Measurements from ENCODE around the gene MAP2K2. TPM values are rescaled to one million over a fixed set of nuclear protein-coding genes. Genes with fewer than 3 reads are reported as not detected.
A peak's percentile ranks its signal among the peaks of the same experiment; 100 is the strongest.

The MAP2K2 gene
- polyA plus RNA-seq, 2 of the 4 experiments (the other 2 are of a cell fraction), result 41.7 to 115 TPM

GRCh38 chr19:4172861-4173473 lies 49.0 kb upstream of the MAP2K2 start:
- WGBS (ENCODE audit: missing lambda C conversion rate), result 2% methylated on average over 9 of the region's 45 CpGs
- no peaks in the 10 kb centered on the region for H3K9me3 ChIP-seq
- CTCF ChIA-PET, result interaction anchor here (0.6 to 1.0 kb wide), 2 partner anchors 8 to 106 kb away, joined by 3 to 4 read pairs; no protein-coding TSS in a partner anchor
- POLR2A ChIA-PET, result no interaction called here
- no peak overlapping the region for H3K4me3 ChIP-seq
- no peak overlapping the region for H3K27ac ChIP-seq
- ATAC-seq (peak; percentile 86 to 87), DNase-seq (ENCODE audit: low read depth in 1 of 2, low spot score in 1 of 2) (peak in 1 of 2 experiments; percentile 17), FAIRE-seq (no peak)
- peaks cover 8% of the 10 kb centered on the region; the same call in 2 of the 3 replicates for H3K4me1 ChIP-seq
- peak overlapping the region; percentile 55 for H3K4me2 ChIP-seq
- no peak for TF ChIP-seq FOSB (CRISPR knock-in tag; IDR thresholded peaks at IDR 0.05)
- peak; percentile 97 for TF ChIP-seq REST (IDR thresholded peaks at IDR 0.05)

- DNase-seq (ENCODE audit: low read depth in 1 of 2, low spot score in 1 of 2) (no peak), FAIRE-seq (no peak), ATAC-seq (peak in 1 of 2 experiments; percentile 23; a peak in 1 of 6 replicates)
- ChIA-PET CTCF (interaction anchor here (0.9 kb wide), 1 partner anchor 15 kb away, joined by 3 read pairs; no protein-coding TSS in a partner anchor), POLR2A (no interaction called here)
- peaks cover 8% of the 10 kb centered on the region; the same call in 2 of the 3 replicates for H3K4me1 ChIP-seq
- H3K4me2 ChIP-seq, result no peak overlapping the region
- 20% methylated on average over 9 of the region's 22 CpGs for WGBS (ENCODE audit: missing lambda C conversion rate)
- no peaks in the 10 kb centered on the region for H3K9me3 ChIP-seq
- no peak overlapping the region for H3K27ac ChIP-seq
- H3K4me3 ChIP-seq, result no peak overlapping the region
- TF ChIP-seq PBX3 (IDR thresholded peaks at IDR 0.05) (no peak), USF2 (IDR thresholded peaks at IDR 0.05) (no peak), REST (IDR thresholded peaks at IDR 0.05) (0 out of 2 replicates have a peak, but pooled peaks have one; percentile 5)
Measured at GRCh38 chr19:4171676-4172075, 47.8 kb upstream of the MAP2K2 start.

- H3K4me3 ChIP-seq, result no peak overlapping the region
- TF ChIP-seq EP300 (IDR thresholded peaks at IDR 0.05) (no peak), JUNB (IDR thresholded peaks at IDR 0.05) (no peak), CHD4 (IDR thresholded peaks at IDR 0.05; ENCODE audit: borderline replicate concordance) (no peak)
- no peak; a peak in 1 of 6 replicates for ATAC-seq
- no peaks in the 10 kb centered on the region for H3K9me3 ChIP-seq
- no peaks in the 10 kb centered on the region for H3K4me1 ChIP-seq
- no peak overlapping the region for H3K4me2 ChIP-seq
- ChIA-PET POLR2A (no interaction called here), CTCF (interaction anchor here (0.7 to 3.3 kb wide), 5 partner anchors 10 to 43 kb away, joined by 3 to 12 read pairs (median 3); no protein-coding TSS in a partner anchor)
- no peak for DNase-seq (ENCODE audit: low read depth in 1 of 2, low spot score in 1 of 2)
- 66% methylated on average over 9 of the region's 11 CpGs for WGBS (ENCODE audit: missing lambda C conversion rate)
- H3K27ac ChIP-seq, result no peak overlapping the region
- no peak for FAIRE-seq
Measured at GRCh38 chr19:4164262-4164661, 40.3 kb upstream of the MAP2K2 start.

Measured in A549 (cell line).